Progenitor cell of endocrine pancreas (in vitro differentiated cells): ENCODE results near the gene DEFB125. TPM values are rescaled to one million over a fixed set of nuclear protein-coding genes. Genes with fewer than 3 reads are reported as not detected.

Source experiments
- DNase-seq: peaks from one replicate; pipeline ENCODE4 v3.0.0; 2021; ENCODE audit warnings: low spot score; ENCODE audit not compliant: unreplicated experiment
- H3K27ac Mint-ChIP-seq: 2 replicates; pipeline ENCODE4 v1.8.0; 2021; ENCODE audit warnings: mild to moderate bottlenecking, moderate library complexity, mixed read lengths
- H3K27me3 Mint-ChIP-seq: 2 replicates; pipeline ENCODE4 v1.8.0; 2021; ENCODE audit warnings: mixed read lengths
- H3K36me3 Mint-ChIP-seq: 2 replicates; pipeline ENCODE4 v1.8.0; 2022; ENCODE audit warnings: mixed read lengths; ENCODE audit not compliant: insufficient read depth
- H3K4me1 Mint-ChIP-seq: 2 replicates; pipeline ENCODE4 v1.8.0; 2021; ENCODE audit warnings: low read depth, mixed read lengths
- H3K4me3 Mint-ChIP-seq: 2 replicates; pipeline ENCODE4 v1.8.0; 2021; ENCODE audit warnings: low read depth, mild to moderate bottlenecking, moderate library complexity, mixed read lengths
- H3K9me3 Mint-ChIP-seq: 2 replicates; pipeline ENCODE4 v1.8.0; 2021; ENCODE audit warnings: low read depth, mixed read lengths
- CTCF ChIP-seq: fragments of 200-600 bp; sonication (generic); IDR thresholded peaks from one replicate; pipeline ENCODE4 v1.5.0; 2021; ENCODE audit warnings: antibody characterized with exemption, mild to moderate bottlenecking; ENCODE audit not compliant: unreplicated experiment
- long read RNA-seq: library from polyadenylated mRNA; unstranded; transcript quantifications from one replicate; pipeline ENCODE4 v2.0.0, GENCODE V29; 2020
- total RNA-seq: library from RNA; stranded (reverse); gene quantifications from 2 replicates; pipeline ENCODE4 v1.2.1, GENCODE V29; 2021

DEFB125 gene
- total RNA-seq: not detected in 2 replicates
- long read RNA-seq: 0 reads

GRCh38 chr20:87401-87800 is at the start of gene DEFB125:
Gene DEFB125, plus strand, starts transcription at chr20:87672. Its CDS starts 38 bp downstream, at chr20:87710.
- Mint-ChIP-seq H3K36me3 (no peaks in the 10 kb centered on the region), H3K4me1 (no peaks in the 10 kb centered on the region), H3K9me3 (peaks cover 12% of the 10 kb centered on the region), H3K4me3 (no peak within 1 kb of the TSS), H3K27me3 (peaks cover 36% of the 10 kb centered on the region), H3K27ac (no peak within 1 kb of the TSS)
- no peak for TF ChIP-seq CTCF
- no peak for DNase-seq

GRCh38 chr20:60035-60918 is 27.2 kb upstream of the DEFB125 start:
- Mint-ChIP-seq H3K4me1 (no peaks in the 10 kb centered on the region), H3K27me3 (no peaks in the 10 kb centered on the region), H3K4me3 (no peak overlapping the region), H3K36me3 (no peaks in the 10 kb centered on the region), H3K27ac (no peak overlapping the region), H3K9me3 (no peaks in the 10 kb centered on the region)
- no peak for TF ChIP-seq CTCF
- DNase-seq: no peak

- Mint-ChIP-seq H3K27ac (no peak overlapping the region), H3K4me1 (no peaks in the 10 kb centered on the region), H3K27me3 (no peaks in the 10 kb centered on the region), H3K36me3 (no peaks in the 10 kb centered on the region), H3K9me3 (no peaks in the 10 kb centered on the region), H3K4me3 (no peak overlapping the region)
- TF ChIP-seq CTCF: no peak
- DNase-seq: no peak
These were observed 26.2 kb upstream of the DEFB125 start for GRCh38 chr20:61230-61629.

GRCh38 chr20:61757-62156 is 25.7 kb upstream of the DEFB125 start:
- H3K27ac Mint-ChIP-seq: no peak overlapping the region
- TF ChIP-seq CTCF: no peak
- H3K27me3 Mint-ChIP-seq: no peaks in the 10 kb centered on the region
- H3K4me3 Mint-ChIP-seq: no peak overlapping the region
- no peak for DNase-seq
- H3K4me1 Mint-ChIP-seq: no peaks in the 10 kb centered on the region
- H3K36me3 Mint-ChIP-seq: no peaks in the 10 kb centered on the region
- no peaks in the 10 kb centered on the region for H3K9me3 Mint-ChIP-seq

GRCh38 chr20:62487-62886 is 25.0 kb upstream of the DEFB125 start:
- no peak overlapping the region for H3K27ac Mint-ChIP-seq
- no peaks in the 10 kb centered on the region for H3K36me3 Mint-ChIP-seq
- no peaks in the 10 kb centered on the region for H3K4me1 Mint-ChIP-seq
- no peaks in the 10 kb centered on the region for H3K9me3 Mint-ChIP-seq
- TF ChIP-seq CTCF: no peak
- no peak for DNase-seq
- no peak overlapping the region for H3K4me3 Mint-ChIP-seq
- H3K27me3 Mint-ChIP-seq: no peaks in the 10 kb centered on the region
